ENCODE data around the gene TICAM2.

- TF ChIP-seq CTCF (IDR thresholded peaks at IDR 0.05 in 8 of 11, conservative IDR thresholded peaks at IDR 0.05 in 3 of 11) (no peak), POLR2A (IDR thresholded peaks at IDR 0.05) (no peak), POLR2AphosphoS5 (IDR thresholded peaks at IDR 0.05) (no peak)
Measured at GRCh38 chr5:115624994-115625393, 22.7 kb upstream of the TICAM2 start.

All from spleen (tissue), 7 donors.